NCI-H524 treated with DMSO at 0.1 percent for 48 hours (cell line): ENCODE data around the gene TLK2.
"Not testable (repeated sequence)": the region's sequence is repeated elsewhere in the genome, so short reads cannot be mapped to it uniquely, and the experiment has no call there.

Experiments
- DNase-seq: peaks from one replicate; lab custom pipeline; 2025; lab: John Stamatoyannopoulos, UW

TLK2 gene

DNA sequence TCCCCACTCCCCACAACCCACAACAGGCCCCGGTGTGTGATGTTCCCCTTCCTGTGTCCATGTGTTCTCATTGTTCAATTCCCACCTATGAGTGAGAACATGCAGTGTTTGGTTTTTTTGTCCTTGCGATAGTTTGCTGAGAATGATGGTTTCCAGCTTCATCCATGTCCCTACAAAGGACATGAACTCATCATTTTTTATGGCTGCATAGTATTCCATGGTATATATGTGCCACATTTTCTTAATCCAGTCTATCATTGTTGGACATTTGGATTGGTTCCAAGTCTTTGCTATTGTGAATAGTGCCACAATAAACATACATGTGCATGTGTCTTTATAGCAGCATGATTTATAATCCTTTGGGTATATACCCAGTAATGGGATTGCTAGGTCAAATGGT, 82.3 kb downstream of the TLK2 start:
- not testable (repeated sequence) for DNase-seq

DNA sequence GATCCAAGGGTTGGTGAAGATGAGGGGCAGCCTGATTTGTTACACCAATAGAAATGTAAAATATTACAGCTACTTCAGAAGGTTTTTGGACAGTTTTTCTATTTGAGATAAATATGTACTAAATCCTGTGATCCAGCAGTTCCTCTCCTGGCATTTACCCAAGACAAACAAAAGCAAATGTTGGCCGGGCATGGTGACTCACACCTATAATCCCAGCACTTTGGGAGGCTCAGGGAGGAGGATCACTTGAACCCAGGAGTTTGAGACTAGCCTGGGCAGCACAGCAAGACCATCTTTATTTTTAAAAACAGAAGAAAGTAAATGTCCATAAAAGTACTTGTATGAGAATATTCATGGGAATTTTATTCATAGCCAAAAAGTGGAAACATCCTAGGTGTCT, 84.0 kb downstream of the TLK2 start:
- DNase-seq, result no peak

DNA sequence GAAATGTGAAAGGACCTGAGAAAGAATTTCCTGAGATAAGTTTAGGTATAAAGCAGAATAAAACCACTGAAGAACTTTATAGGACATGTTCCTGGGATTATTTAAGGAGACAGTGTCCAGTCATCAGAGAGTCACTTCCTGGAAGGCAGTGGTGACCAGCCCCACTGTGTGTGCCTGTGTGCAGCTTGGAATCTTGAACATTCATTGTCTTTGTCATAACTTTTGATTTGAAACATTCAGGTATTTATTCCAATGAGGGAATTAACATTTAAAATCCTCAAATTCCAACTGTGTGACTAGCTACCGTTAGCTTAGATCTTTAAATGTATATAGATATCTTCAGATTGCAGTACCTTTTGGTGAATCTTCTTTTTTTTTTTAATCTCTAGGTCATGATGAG, 87.2 kb downstream of the TLK2 start:
- no peak for DNase-seq

DNA sequence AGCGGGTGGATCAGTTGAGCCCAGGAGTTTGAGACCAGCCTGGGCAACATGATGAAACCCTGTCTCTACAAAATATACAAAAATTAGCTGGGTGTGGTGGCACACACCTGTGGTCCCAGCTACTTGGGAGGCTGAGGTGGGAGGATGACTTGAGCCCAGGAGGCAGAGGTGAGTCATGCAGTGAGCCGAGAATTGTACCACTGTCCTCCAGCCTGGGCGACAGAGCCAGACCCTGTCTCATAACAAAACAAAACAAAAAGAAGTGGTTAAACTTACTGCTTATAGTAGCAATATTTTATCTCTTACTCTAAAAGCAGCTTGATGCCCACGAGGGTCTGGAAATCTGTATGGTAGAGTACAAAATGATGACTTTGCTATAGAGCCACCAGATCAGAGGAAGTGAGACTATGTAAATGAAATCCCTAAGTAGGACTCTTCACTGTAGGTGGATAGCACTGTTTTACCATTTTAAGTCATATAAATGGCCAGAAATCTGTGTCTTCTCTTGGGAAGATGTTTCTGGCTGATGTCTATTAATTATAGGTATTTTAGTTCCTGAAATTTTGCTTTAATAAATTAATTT, 88.5 kb downstream of the TLK2 start:
- DNase-seq, result no peak

DNA sequence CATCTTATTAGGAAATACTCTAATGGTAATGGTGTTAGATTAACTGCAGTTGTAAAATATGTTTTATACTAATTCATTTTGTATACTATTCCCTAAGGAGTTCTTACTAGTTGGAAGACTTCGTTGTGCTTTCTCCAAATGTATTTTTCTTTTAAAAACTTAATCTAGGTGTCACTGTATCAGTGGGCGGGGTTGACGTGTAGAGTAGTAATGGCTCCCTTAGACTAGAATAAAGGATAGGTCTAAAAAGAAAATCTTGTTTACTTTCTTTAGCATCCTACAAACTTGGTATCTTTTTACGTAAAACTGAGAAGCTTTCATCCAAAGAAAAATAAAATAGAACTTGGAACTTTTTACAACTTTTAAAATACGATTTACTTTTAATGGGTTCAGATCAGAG, 93.9 kb downstream of the TLK2 start:
- no peak for DNase-seq

DNA sequence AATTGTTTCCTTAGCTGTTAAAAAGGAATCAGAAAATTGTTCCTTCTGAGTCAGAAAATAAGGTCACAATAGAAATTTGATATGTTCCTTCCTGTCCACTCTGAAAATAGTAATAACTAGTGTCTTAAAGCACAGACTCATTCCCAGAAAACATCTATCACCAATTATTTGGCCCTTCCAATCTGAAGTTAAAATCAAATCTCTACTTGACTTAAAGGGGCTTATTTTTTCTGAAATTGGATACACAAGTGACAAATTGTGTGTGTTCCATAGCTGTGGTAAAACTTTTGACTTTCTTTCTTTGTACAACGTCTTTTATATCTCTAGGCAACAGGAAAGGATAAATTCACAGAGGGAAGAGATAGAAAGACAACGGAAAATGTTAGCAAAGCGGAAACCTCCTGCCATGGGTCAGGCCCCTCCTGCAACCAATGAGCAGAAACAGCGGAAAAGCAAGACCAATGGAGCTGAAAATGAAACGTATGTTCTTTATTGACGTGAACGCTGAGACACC, 94.3 kb downstream of the TLK2 start:
- no peak for DNase-seq

DNA sequence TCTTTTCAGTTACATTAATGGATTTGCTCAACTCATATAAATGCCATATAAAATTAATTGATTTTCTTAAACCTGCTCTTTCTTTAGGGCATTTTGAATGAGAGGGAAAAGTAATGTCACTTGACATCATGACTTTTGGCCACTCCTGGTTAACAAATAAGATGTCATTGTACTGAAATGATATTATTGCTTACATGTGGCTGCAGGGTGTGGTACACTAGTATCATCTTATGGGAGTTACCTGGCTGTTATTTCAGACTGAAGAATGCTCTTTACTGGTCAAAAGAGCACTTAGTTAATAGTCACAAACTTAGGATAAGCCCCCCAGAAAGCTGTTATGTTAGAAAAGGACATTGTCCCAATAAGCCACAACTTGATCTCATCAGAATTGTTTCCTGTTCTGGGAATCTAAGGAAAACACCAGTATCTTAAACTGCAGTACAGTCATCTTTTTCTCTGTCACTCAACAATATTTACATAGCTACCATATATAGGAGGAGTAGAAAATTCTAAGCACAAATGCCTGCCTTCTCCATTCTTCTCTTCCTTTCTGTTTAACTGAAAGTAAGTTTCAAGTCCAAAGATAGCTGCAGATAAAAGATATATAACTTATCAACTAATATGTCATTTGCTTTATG, 95.0 kb downstream of the TLK2 start:
- no peak for DNase-seq

DNA sequence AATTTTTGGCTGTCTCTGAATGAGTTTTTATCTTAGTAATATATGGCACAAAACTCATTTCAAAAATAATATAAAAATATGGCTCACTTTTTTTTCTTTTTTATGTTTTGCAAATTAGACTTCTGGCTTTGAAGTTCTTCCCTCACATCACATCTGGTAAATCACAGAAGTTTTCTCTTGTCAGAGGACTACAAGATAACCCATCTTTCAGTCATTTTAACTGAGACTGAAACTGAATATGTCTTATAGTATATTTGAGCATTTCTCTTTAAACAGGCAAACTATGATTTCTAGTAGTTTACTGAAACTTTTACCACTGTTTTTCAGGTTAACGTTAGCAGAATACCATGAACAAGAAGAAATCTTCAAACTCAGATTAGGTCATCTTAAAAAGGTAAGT, 97.8 kb downstream of the TLK2 start:
- DNase-seq, result no peak

DNA sequence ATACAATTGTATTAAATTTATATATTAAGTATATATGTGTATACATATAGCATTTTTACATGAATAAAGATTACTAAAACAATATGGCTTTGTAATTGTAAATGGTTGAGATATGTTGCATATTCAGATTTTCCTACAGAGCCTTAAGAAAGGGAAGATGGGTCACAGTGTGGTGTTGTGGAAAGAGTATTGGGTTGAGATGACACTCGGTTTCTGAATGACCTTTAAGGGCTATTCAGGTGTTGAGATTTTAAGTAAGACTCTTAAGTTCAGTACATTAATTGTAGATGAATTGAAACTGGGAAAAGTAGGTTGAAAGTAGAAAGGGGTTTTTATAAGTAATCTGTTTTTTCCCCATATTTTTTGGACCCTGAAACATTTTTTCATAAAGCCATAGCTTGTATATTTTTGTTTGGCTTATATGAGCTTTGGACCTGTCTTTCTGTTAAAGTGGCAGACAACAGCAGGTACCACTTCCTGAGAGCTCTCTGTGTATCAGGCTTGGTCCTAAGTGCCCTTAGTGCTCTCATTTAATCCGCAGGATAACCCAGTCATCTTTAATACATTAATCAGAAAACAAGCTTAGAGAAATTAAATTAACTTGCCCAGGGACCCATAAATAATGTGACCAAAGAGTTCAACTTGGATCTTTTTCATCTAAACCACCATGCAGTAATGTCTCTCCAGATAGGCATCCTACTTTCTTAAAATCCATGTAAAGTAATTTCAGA, 100.3 kb downstream of the TLK2 start:
- peak; percentile 47 for DNase-seq

DNA sequence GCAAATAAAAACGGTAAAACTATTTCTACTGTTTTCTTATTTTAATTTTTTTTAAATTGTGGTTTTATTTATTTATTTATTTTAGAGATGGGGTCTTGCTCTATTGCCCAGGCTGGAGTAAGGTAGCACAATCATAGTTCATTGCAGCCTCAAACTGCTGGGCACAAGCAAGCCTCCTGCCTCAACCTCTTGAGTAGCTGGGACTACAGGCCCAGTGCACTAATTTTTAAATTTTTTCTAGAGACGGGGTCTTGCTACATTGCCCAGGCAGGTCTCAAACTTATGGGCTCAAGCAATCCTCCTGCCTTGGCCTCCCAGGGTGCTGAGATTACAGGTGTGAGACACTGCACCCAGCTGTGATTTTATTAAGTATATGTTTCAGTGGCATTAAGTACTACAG, 102.3 kb downstream of the TLK2 start:
- DNase-seq, result no peak

DNA sequence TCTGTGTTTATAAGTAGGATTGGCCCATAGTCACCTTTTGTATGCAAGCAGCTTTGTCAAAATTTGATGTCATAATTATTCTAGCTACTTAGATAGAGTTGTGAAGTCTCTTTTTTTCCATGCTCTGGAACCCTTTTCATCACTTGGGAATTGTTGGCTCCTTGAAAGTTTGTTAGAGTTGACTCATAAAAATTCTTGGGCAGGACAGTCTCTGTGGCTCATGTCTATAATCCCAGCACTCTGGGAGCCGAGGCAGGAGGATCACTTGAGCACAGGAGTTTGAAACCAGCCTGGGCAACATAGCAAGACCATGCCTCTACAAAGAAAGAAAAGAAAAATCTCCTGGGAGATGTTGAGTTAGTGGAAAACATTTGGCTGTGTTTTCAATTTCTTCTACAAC, 103.1 kb downstream of the TLK2 start:
- no peak for DNase-seq

DNA sequence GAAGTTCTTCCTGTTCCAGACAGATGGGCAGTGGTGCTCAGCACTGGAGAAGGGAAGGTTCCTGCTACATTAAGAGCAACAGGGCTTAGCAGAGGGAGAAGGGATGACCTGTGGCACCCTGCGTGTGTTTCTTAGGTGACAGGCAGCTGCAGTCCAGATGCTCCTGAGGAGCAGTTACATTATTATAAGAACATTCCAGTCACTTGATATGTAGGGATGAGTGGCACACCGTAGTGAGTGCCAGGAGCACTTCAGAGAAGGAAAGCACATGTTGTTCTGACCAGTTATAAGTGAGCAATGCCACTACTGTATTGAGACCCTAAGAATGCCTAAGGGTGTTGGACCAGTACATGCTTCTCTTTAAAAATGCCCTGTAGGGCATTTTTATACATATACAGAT, 108.9 kb downstream of the TLK2 start:
- peak; percentile 85 for DNase-seq

DNA sequence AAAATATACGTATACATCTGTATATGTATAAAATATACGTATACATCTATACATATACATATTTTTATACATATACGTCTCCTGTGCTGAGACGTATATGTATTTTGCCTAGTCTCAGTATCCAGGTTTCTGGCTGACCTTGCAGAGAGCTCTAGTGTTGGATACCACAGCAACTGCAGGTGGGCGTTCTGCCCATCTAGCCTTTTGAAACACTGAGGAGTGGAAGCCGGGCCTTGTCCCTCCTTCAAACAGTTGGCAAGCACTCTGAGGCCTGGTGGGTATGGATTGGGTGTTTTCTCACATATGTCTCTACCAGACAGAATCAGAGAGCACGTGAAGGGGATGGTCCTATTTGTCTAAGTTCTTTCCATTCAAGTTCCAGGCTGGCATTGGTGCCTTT, 109.5 kb downstream of the TLK2 start:
- no peak for DNase-seq

DNA sequence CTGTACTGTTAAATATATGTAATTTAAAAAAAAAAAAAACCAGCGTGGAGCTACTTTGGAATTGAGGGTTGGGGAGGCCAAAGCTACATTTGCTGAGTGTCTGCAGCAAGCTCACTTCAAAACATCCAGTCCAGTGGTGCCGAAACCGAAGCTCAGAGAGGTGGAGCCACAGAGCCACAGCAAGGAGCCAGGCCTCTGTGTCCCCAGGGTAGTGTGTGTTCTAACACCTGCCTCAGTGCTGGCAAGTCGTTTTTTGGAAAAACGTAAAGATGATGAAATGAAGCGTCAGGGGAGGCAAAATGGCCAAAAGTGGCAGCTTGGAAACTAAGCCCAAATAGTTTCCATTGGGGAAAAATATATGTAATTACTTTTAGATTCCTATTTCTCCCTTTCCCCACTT, 112.7 kb downstream of the TLK2 start:
- DNase-seq, result no peak

DNA sequence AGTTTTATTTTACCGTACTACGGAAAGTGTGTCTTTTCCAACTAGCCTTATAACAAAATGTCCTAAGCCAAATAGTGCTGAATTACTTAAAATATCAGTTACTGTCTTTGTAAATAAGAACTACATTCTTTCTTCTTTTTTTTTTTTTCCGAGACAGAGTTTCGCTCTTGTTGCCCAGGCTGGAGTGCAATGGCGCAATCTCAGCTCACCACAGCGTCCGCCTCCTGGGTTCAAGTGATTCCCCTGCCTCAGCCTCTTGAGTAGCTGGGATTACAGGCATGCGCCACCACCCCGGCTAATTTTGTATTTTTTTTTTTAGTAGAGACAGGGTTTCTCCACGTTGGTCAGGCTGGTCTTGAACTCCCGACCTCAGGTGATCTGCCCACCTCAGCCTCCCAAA, 113.2 kb downstream of the TLK2 start:
- not testable (repeated sequence) for DNase-seq

DNA sequence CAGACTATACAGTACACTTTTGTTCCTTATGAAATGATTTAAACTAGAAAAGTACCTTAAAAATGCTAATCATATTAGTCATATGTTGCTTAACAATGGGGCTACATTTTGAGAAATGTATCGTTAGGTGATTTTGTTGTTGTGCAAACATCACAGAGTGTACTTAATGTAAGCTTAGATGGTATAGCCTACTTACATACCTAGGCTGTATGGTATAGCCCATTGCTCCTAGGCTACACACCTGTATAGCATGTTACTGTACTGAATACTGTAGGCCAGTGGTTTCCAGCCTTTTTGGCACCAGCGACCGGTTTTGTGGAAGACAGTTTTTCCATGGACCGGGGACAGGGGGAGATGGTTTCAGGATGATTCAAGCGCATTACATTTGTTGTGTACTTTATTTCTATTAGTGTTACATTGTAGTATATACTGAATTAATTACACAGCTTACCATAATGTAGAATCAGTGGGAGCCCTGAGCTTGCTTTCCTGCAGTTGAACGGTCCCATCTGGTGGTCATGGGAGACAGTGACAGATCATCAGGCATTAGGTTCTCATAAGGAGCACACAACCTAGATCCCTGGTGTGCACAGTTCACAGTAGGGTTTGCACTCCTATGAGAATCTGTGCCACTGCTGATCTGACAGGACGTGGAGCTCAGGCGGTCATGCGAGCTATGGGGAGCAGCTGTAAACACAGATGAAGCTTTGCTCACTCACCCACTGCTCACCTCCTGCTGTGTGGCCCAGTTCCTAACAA, 113.9 kb downstream of the TLK2 start:
- DNase-seq, result no peak

DNA sequence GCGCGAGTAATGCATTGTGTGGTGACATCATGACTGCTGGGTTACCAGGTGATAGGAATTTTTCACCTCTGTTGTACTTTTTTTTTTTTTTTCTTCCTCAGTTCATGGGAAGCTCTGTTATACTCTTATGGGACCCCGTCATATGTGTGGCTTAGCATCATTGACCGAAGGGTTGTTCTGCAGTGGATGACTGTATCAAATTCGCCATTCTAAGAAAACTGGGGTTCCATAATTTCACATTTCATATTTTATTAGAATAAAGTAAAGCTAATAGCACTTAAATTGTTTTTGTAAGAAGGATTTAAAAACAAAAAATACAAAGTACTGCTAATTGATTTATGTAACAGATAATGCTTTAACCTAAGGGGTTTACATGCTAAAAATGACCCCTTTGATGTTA, 116.9 kb downstream of the TLK2 start:
- no peak for DNase-seq

DNA sequence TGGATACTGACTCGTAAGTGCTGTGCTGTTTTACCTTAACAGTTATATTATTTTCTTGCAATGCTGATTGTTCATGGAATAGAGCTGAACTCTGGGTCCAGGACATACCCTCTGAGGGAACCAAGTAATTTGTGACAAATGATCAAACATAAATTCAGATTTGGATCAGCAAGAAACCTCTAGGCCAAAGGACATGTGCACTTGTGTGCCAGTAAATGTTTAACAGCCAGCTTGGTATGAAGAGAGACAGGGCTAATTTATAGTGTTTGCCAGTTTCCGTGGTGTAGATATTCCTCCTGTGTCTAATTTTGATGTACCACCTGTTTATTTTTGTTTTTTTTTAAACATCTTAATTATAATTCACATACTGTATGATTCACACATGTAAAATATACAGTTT, 118.0 kb downstream of the TLK2 start:
- no peak for DNase-seq

DNA sequence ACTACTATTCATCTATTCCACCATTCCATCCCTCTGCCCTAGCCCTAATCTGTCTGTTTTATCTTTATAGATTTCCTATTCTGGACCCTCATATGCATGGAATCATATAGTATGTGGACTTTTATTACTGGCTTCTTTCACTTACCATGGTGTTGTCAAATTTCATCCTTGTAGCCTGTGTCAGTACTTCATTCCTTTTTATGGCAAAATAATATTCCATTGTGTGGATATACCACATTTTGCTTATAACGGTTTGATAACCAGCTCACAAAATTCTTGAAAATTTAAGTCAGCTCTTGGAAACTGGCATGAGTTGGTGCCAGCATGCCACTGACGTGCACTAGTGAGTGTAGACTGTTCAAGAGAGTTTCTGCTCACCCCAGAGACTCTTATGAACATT, 118.5 kb downstream of the TLK2 start:
- DNase-seq, result no peak

DNA sequence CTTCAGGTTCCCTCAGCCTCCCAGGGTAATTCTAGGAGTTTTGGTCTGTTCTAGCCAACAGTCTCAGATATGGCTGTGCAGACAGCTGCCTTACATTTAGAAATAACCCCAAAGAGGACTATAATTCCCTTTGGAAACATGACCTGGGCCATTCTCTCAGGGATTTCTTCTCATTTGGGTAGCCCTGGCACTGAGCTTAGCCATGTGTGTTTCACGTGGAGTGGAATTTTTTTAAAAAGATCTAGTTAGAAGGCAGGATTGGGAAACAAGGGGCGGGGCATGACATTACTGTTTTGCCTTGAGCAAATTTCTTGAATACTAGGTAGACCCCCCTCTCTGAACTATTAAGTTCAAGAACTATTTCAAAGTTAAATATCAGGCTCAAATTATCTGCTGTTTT, 119.3 kb downstream of the TLK2 start:
- no peak for DNase-seq

DNA sequence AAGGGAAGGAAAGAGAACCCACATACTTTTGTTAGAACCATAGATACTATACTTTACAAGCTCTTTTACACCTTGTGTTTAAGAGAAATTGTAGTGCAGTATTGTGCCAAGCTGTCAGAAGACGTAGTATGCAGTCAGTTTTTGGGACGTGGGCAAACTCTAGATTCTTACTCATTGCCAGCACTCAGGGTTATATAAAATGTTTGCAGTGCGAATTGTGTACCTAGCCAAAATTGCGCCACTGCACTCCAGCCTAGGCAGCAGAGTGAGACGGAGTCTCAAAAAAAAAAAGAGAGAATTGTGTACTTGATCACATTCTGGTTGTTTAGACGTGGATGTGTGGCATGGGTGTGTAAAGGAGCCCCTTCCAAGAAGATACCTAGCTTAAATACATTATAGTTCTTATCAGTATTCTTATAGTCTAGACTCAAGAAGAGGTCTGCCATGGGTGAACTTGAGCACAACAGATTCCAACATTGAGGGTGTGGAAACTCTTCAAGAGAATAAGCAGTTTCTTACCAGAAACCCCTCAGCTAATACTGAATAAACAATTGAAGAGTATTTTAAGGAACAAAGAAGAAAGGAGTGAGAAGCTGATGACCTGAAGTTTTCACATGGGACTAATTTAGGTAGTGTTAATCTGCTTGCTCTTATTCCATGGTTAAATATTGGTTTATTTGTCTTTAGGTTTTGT, 121.5 kb downstream of the TLK2 start:
- DNase-seq, result no peak

DNA sequence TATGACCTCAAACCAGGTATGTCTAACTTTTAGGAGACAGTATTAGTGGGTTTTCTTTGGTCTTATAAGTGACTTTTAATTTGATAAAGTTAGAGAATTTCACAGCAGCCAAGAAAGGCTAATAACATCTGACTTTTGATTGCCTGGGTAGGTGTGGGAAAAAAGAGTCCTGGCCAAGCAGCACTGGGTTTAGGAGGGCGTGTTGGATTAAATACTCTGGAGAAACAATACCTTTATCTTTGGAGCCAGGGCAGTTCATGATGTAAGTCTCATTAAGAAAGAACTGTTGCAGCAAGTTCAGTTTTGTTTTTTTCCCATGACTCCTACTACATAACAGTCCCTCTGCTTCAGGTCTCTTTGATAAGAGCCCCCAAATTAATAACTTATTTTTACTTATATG, 122.2 kb downstream of the TLK2 start:
- no peak for DNase-seq
